ENCODE data around the gene MXRA7.
A peak's percentile ranks its signal among the peaks of the same experiment; 100 is the strongest.
"Not testable (repeated sequence)": the region's sequence is repeated elsewhere in the genome, so short reads cannot be mapped to it uniquely, and the experiment has no call there.

The MXRA7 gene

DNA sequence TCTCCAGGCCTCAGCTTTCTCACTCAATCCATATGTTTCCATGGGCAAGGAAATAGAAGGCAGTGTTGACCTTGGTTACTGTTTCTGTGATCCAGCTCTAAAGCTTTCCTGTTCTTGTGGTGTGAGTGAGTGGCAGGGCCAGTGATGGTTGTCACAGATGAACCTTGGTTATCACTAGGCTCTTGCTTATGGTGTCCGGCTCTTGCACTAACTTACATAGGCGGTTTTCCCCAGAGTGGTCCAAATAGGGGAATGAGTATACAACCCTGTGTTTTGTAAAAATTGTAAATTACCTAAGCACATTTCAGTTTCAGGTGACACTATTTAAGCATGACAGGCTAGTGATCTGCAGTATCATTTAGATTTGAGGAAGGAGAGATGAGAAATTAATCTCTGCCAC, 34.0 kb upstream of the MXRA7 start:
- no peaks in the 10 kb centered on the region for H3K27me3 ChIP-seq (ENCODE audit: low read depth, low read length)
- peaks cover 0 to 16% of the 10 kb centered on the region in 2 donors for H3K4me1 ChIP-seq (ENCODE audit: control insufficient read depth in 1 of 2, insufficient read depth in 2 of 2, low read length in 2 of 2)
- H3K9me3 ChIP-seq (ENCODE audit: control insufficient read depth in 1 of 2, low read length in 2 of 2), result no peaks in the 10 kb centered on the region
- no peak overlapping the region for H3K27ac ChIP-seq (ENCODE audit: low read length)
- no peak overlapping the region for H3K4me3 ChIP-seq (ENCODE audit: low read depth in 1 of 2, low read length in 2 of 2)
- H3K36me3 ChIP-seq (ENCODE audit: control insufficient read depth in 1 of 2, insufficient read depth in 2 of 2, low read length in 2 of 2), result peaks cover 22 to 27% of the 10 kb centered on the region in 2 donors

GRCh38 chr17:76742958-76743357, 32.2 kb upstream of the MXRA7 start:
- no peak overlapping the region for H3K27ac ChIP-seq (ENCODE audit: low read length)
- no peak overlapping the region for H3K4me3 ChIP-seq (ENCODE audit: low read depth in 1 of 2, low read length in 2 of 2)
- no peaks in the 10 kb centered on the region for H3K9me3 ChIP-seq (ENCODE audit: control insufficient read depth in 1 of 2, low read length in 2 of 2)
- H3K27me3 ChIP-seq (ENCODE audit: low read depth, low read length), result no peaks in the 10 kb centered on the region
- H3K4me1 ChIP-seq (ENCODE audit: control insufficient read depth in 1 of 2, insufficient read depth in 2 of 2, low read length in 2 of 2), result peaks cover 13 to 30% of the 10 kb centered on the region in 2 donors
- peaks cover 22 to 27% of the 10 kb centered on the region in 2 donors for H3K36me3 ChIP-seq (ENCODE audit: control insufficient read depth in 1 of 2, insufficient read depth in 2 of 2, low read length in 2 of 2)

DNA sequence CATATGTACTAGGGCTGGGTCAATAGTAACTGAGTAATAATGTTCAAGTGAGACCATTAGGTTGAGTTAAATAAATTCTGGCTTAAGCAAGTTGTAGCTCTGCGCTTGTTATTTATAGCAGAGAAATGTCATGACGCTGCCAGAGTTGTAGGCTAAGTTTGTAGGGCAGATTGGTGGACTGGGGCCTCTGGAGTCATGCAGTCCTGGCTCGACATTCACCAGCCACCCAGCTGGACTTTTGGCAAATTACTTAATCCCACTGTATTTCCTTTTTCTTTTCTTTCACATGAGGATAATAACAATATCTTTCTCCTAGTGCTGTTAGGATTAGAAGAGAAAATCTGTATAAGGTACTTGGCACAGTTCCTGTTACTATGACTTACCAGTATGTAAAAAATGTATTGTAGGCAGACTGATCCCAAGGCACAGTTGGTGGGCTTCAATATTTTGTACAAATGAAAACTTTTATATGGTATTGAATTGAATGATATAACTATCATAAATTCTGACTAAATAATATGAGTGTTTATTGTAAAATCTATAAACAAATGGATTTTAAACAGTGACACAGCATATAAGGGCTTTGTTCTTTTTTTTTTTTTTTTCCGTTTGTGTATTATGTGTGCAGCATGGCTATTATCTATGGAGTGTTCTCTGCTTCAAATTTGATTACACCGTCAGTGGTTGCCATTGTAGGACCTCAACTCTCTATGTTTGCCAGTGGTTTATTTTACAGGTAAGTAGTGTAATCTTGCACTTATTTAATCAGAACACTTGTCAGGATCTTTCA, 29.8 kb upstream of the MXRA7 start:
- no peaks in the 10 kb centered on the region for H3K27me3 ChIP-seq (ENCODE audit: low read depth, low read length)
- H3K9me3 ChIP-seq (ENCODE audit: control insufficient read depth in 1 of 2, low read length in 2 of 2), result no peaks in the 10 kb centered on the region
- peaks cover 27 to 29% of the 10 kb centered on the region in 2 donors for H3K36me3 ChIP-seq (ENCODE audit: control insufficient read depth in 1 of 2, insufficient read depth in 2 of 2, low read length in 2 of 2)
- no peak overlapping the region for H3K4me3 ChIP-seq (ENCODE audit: low read depth in 1 of 2, low read length in 2 of 2)
- peak overlapping the region; percentile 58 for H3K27ac ChIP-seq (ENCODE audit: low read length)
- H3K4me1 ChIP-seq (ENCODE audit: control insufficient read depth in 1 of 2, insufficient read depth in 2 of 2, low read length in 2 of 2), result peaks cover 13 to 33% of the 10 kb centered on the region in 2 donors

DNA sequence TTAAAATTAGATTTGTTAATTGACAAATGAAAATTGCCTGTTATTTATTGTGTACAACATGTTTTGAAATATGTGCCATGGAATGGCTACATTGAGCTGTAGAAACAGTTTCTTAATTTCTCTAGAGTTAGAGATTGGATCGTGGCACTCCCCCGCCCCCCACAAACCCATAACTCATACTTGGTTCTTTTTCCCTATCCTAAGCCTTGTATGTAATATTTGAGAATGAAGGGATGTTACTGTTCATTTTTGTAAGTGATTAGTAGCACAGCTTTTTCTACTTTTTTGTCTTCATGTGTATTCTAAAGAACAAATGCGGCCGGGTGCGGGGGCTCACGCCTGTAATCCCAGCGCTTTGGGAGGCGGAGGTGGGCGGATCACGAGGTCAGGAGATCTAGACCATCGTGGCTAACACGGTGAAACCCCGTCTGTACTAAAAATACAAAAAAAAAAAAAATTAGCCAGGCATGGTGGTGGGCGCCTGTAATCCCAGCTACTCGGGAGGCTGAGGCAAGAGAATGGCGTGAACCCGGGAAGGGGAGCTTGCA, 28.9 kb upstream of the MXRA7 start:
- Histone ChIP-seq H3K4me1 (ENCODE audit: control insufficient read depth in 1 of 2, insufficient read depth in 2 of 2, low read length in 2 of 2) (peaks cover 18 to 41% of the 10 kb centered on the region in 2 donors), H3K36me3 (ENCODE audit: control insufficient read depth in 1 of 2, insufficient read depth in 2 of 2, low read length in 2 of 2) (peaks cover 28 to 30% of the 10 kb centered on the region in 2 donors)
- not testable (repeated sequence) for H3K27me3 ChIP-seq (ENCODE audit: low read depth, low read length); H3K4me3 ChIP-seq (ENCODE audit: low read depth in 1 of 2, low read length in 2 of 2); H3K9me3 ChIP-seq (ENCODE audit: control insufficient read depth in 1 of 2, low read length in 2 of 2); H3K27ac ChIP-seq (ENCODE audit: low read length)

DNA sequence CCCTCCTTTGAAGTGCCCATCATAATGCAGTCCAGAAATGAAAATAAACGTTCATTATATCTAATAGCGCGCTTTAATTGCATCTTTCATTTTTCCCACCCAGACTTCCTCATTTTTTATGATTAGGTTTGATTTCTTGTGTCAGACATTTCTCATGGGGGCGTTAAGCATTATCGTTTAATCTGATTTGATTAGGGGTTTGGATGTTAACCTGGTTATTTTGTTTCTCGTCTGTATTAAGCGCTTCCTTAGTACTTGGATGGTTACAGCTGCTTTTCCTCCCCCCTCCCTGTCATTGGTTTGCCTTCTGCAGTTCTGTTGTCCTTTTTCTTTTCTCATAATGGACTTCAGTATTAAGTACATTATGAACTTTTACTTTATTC, 27.7 kb upstream of the MXRA7 start:
- peaks cover 29 to 31% of the 10 kb centered on the region in 2 donors for H3K36me3 ChIP-seq (ENCODE audit: control insufficient read depth in 1 of 2, insufficient read depth in 2 of 2, low read length in 2 of 2)
- no peaks in the 10 kb centered on the region for H3K27me3 ChIP-seq (ENCODE audit: low read depth, low read length)
- H3K27ac ChIP-seq (ENCODE audit: low read length), result peak overlapping the region; percentile 93
- peak overlapping the region; percentile 81 to 96 for H3K4me3 ChIP-seq (ENCODE audit: low read depth in 1 of 2, low read length in 2 of 2)
- peaks cover 29 to 53% of the 10 kb centered on the region in 2 donors for H3K4me1 ChIP-seq (ENCODE audit: control insufficient read depth in 1 of 2, insufficient read depth in 2 of 2, low read length in 2 of 2)
- H3K9me3 ChIP-seq (ENCODE audit: control insufficient read depth in 1 of 2, low read length in 2 of 2), result no peaks in the 10 kb centered on the region

DNA sequence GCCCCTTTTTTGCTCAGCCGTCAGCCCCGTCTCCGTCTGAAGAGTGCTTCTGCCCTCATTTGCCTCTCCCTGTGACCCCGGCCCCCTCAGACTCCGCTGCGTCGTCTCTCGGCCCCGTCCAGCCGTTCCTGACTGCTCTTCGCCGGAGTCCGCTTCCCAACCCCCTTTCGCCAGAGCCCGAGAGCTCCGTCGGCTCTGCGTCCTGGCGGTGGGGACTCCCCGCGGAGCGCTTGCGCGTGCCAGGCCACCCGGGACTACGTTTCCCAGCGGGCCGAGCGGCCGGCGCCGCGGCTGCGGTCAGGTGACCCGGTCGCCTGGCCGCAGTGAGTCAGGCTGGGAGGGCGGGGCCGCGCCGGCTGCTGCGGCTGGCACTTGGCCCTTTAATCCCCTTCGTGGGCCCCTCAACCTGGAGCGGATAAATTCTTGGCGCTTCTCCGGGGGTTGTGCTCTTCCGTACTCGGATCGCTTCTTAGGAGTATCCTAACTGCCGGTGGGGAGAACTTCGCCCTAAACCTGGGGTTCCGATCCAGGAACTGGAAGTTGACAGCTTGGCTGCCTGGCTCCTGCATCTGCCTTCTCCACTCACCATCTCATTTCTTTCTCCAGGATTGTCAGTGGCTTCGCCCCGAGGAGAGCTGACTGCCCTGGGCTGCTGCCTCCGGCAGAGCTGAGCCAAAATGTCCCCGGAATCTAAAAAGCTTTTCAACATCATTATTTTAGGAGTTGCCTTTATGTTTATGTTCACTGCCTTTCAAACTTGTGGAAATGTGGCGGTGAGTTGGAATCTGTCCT, 27.1 kb upstream of the MXRA7 start, which contains the start of gene MFSD11:
TSS of gene MFSD11 (plus strand) at position 444 of the 792 bp plus-strand sequence. CDS start at position 678, 234 bp downstream.
- H3K27ac ChIP-seq (ENCODE audit: low read length), result peak within 1 kb of the TSS; percentile 97
- H3K4me1 ChIP-seq (ENCODE audit: control insufficient read depth in 1 of 2, insufficient read depth in 2 of 2, low read length in 2 of 2), result peaks cover 35 to 59% of the 10 kb centered on the region in 2 donors
- no peaks in the 10 kb centered on the region for H3K9me3 ChIP-seq (ENCODE audit: control insufficient read depth in 1 of 2, low read length in 2 of 2)
- H3K27me3 ChIP-seq (ENCODE audit: low read depth, low read length), result no peaks in the 10 kb centered on the region
- peaks cover 35 to 37% of the 10 kb centered on the region in 2 donors for H3K36me3 ChIP-seq (ENCODE audit: control insufficient read depth in 1 of 2, insufficient read depth in 2 of 2, low read length in 2 of 2)
- H3K4me3 ChIP-seq (ENCODE audit: low read depth in 1 of 2, low read length in 2 of 2), result peak within 1 kb of the TSS; percentile 81 to 99

- Histone ChIP-seq H3K4me1 (ENCODE audit: control insufficient read depth in 1 of 2, insufficient read depth in 2 of 2, low read length in 2 of 2) (peaks cover 40 to 66% of the 10 kb centered on the region in 2 donors), H3K4me3 (ENCODE audit: low read depth in 1 of 2, low read length in 2 of 2) (peak within 1 kb of the TSS; percentile 81 to 99), H3K9me3 (ENCODE audit: control insufficient read depth in 1 of 2, low read length in 2 of 2) (no peaks in the 10 kb centered on the region), H3K27me3 (ENCODE audit: low read depth, low read length) (no peaks in the 10 kb centered on the region), H3K27ac (ENCODE audit: low read length) (peak within 1 kb of the TSS; percentile 97), H3K36me3 (ENCODE audit: control insufficient read depth in 1 of 2, insufficient read depth in 2 of 2, low read length in 2 of 2) (peaks cover 38 to 43% of the 10 kb centered on the region in 2 donors)
Observed at GRCh38 chr17:76737082-76737675, 26.4 kb upstream of the MXRA7 start, which contains the start of gene SRSF2. Gene SRSF2, minus strand, starts transcription at chr17:76737331. Its CDS starts 171 bp downstream, at chr17:76737160.

DNA sequence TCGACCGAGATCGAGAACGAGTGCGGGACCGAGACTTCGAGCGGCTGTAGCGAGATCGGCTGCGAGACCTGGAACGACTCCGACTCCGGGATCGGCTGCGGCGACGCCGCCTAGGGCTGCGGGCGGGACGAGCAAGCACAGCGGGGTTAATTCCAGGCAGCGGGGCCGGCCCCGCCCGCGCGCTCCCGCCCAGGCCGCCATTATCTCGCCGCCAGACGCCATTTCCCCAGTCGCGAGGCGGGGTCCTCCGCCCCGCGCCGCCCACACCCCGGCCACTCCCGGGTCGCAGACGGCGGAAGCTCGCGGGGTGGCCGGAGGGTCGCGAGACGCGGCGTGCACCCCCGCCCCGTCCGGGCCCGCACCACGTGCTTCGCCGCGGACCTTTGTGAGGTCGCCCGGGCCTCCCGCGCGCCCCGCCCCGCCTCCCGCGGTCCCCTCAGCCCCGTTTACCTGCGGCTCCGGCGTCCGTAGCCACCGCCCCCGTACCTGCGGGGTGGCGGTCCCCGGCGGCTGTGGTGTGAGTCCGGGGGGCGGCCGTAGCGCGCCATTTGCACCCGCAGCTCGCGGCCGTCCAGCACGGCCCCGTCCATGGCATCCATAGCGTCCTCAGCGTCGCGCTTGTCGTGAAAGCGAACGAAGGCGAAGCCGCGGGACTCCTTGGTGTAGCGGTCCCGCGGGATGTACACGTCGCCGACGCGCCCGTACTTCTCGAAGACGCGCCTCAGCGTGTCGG, 25.8 kb upstream of the MXRA7 start:
- no peaks in the 10 kb centered on the region for H3K9me3 ChIP-seq (ENCODE audit: control insufficient read depth in 1 of 2, low read length in 2 of 2)
- peaks cover 36 to 43% of the 10 kb centered on the region in 2 donors for H3K36me3 ChIP-seq (ENCODE audit: control insufficient read depth in 1 of 2, insufficient read depth in 2 of 2, low read length in 2 of 2)
- peak overlapping the region; percentile 97 for H3K27ac ChIP-seq (ENCODE audit: low read length)
- H3K4me3 ChIP-seq (ENCODE audit: low read depth in 1 of 2, low read length in 2 of 2), result peak overlapping the region; percentile 81 to 99
- no peaks in the 10 kb centered on the region for H3K27me3 ChIP-seq (ENCODE audit: low read depth, low read length)
- H3K4me1 ChIP-seq (ENCODE audit: control insufficient read depth in 1 of 2, insufficient read depth in 2 of 2, low read length in 2 of 2), result peaks cover 40 to 73% of the 10 kb centered on the region in 2 donors

DNA sequence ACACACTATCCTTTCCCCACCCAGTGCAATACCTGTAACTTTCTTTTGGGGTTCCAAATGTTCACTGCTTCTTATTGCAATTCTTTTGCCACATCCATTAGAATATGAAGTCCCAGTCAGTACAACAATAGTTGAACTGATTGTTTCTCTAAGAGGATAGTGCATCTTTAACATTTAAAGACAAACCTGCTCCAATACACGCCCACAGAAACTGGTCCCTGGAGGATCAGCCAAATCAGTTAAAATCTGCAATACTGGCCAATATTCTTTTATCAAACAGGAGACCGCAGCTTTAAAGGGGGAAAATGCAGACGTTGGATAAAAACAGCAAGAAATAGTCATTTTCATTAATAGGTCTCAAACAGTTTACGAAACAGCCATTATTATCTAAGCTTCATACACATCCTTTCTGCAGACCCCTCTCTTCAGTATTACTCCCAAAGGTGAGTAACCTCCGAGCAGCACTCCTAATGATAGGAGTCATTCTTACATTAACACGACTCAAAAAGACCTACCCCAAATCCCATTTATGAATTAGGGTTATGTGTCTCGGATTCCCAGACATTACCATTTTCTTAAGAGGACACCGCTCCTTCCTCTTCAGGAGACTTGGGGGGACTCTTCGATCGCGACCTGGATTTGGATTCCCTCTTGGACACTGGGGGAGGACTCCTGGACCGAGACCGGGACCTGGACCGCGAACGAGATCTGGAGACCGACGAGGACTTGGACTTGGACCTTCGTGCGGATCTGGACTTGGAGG, 25.0 kb upstream of the MXRA7 start:
- peaks cover 41 to 43% of the 10 kb centered on the region in 2 donors for H3K36me3 ChIP-seq (ENCODE audit: control insufficient read depth in 1 of 2, insufficient read depth in 2 of 2, low read length in 2 of 2)

DNA sequence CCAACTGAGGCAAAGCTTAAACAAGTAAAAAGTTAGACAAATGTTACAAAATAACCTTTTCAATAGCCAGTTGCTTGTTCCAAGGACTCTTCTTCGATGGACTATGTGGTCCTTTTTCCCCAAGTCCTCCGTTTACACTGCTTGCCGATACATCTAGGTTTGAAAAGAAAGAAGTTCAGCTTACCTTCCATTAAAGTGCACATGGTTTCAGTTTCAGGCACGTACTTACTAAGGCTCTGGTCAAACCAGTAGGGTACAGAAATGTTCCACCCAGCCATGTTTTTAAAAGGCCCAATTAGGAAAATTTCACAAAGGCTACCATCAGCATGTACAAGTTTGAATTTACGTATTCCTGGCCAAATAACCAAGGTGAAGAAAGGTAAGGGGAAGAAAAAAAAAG, 24.2 kb upstream of the MXRA7 start:
- H3K4me3 ChIP-seq (ENCODE audit: low read depth in 1 of 2, low read length in 2 of 2), result peak overlapping the region; percentile 81 to 99
- H3K27me3 ChIP-seq (ENCODE audit: low read depth, low read length), result no peaks in the 10 kb centered on the region
- peak overlapping the region; percentile 97 for H3K27ac ChIP-seq (ENCODE audit: low read length)
- H3K36me3 ChIP-seq (ENCODE audit: control insufficient read depth in 1 of 2, insufficient read depth in 2 of 2, low read length in 2 of 2), result peaks cover 41 to 43% of the 10 kb centered on the region in 2 donors
- no peaks in the 10 kb centered on the region for H3K9me3 ChIP-seq (ENCODE audit: control insufficient read depth in 1 of 2, low read length in 2 of 2)
- H3K4me1 ChIP-seq (ENCODE audit: control insufficient read depth in 1 of 2, insufficient read depth in 2 of 2, low read length in 2 of 2), result peaks cover 40 to 64% of the 10 kb centered on the region in 2 donors

More for the DNA sequence above, 25.0 kb upstream of the MXRA7 start:
- Histone ChIP-seq H3K4me1 (ENCODE audit: control insufficient read depth in 1 of 2, insufficient read depth in 2 of 2, low read length in 2 of 2) (peaks cover 40 to 71% of the 10 kb centered on the region in 2 donors), H3K4me3 (ENCODE audit: low read depth in 1 of 2, low read length in 2 of 2) (peak overlapping the region; percentile 81 to 99), H3K9me3 (ENCODE audit: control insufficient read depth in 1 of 2, low read length in 2 of 2) (no peaks in the 10 kb centered on the region), H3K27ac (ENCODE audit: low read length) (peak overlapping the region; percentile 97), H3K27me3 (ENCODE audit: low read depth, low read length) (no peaks in the 10 kb centered on the region)

All from muscle layer of duodenum (tissue), 2 donors.